ENCODE measurements around the gene ATP2B3.

The ATP2B3 gene

GRCh38 chrX:153490217-153490930 is 27.1 kb upstream of the ATP2B3 start:
- DNase-seq: no peak

GRCh38 chrX:153491351-153491914 is 26.0 kb upstream of the ATP2B3 start:
- DNase-seq: no peak

- no peak for DNase-seq
These were observed 25.5 kb upstream of the ATP2B3 start for GRCh38 chrX:153491918-153492317.

- DNase-seq: no peak
These were observed 24.9 kb upstream of the ATP2B3 start for GRCh38 chrX:153492543-153492942.

- no peak for DNase-seq
These were observed 24.4 kb upstream of the ATP2B3 start for GRCh38 chrX:153493085-153493484.

GRCh38 chrX:153494061-153494460 is 23.4 kb upstream of the ATP2B3 start:
- no peak for DNase-seq

GRCh38 chrX:153494541-153495361 is 22.7 kb upstream of the ATP2B3 start, which contains the start of gene BGN:
Gene BGN (plus strand): TSS chrX:153494980. CDS start chrX:153504632, 9,652 bp downstream.
- DNase-seq: no peak

- no peak for DNase-seq
These were observed 22.1 kb upstream of the ATP2B3 start for GRCh38 chrX:153495362-153495751.

- no peak for DNase-seq
These were observed 21.4 kb upstream of the ATP2B3 start for GRCh38 chrX:153495903-153496589.

GRCh38 chrX:153496590-153496959 is 20.9 kb upstream of the ATP2B3 start:
- DNase-seq: no peak

GRCh38 chrX:153498453-153498852 is 19.0 kb upstream of the ATP2B3 start:
- DNase-seq: no peak

GRCh38 chrX:153499341-153499740 is 18.1 kb upstream of the ATP2B3 start:
- no peak for DNase-seq

- DNase-seq: peak; percentile 60
These were observed 17.6 kb upstream of the ATP2B3 start for GRCh38 chrX:153499876-153500275.

GRCh38 chrX:153500676-153501280 is 16.7 kb upstream of the ATP2B3 start:
- DNase-seq: no peak

- DNase-seq: peak; percentile 48
These were observed 15.9 kb upstream of the ATP2B3 start for GRCh38 chrX:153501530-153501929.

- DNase-seq: no peak
These were observed 15.3 kb upstream of the ATP2B3 start for GRCh38 chrX:153502131-153502530.

GRCh38 chrX:153502796-153503195 is 14.6 kb upstream of the ATP2B3 start:
- DNase-seq: no peak

- DNase-seq: no peak
These were observed 12.9 kb upstream of the ATP2B3 start for GRCh38 chrX:153504445-153505016.

GRCh38 chrX:153505361-153505760 is 12.1 kb upstream of the ATP2B3 start:
- DNase-seq: no peak

- DNase-seq: peak; percentile 57
These were observed 9.8 kb upstream of the ATP2B3 start for GRCh38 chrX:153507484-153508178.

GRCh38 chrX:153509592-153509991 is 7.8 kb upstream of the ATP2B3 start:
- no peak for DNase-seq

- DNase-seq: no peak
These were observed 7.1 kb upstream of the ATP2B3 start for GRCh38 chrX:153510383-153510782.
